HG02623 (cell line): ENCODE results near the gene DYRK1A.
"Not testable (repeated sequence)": the region's sequence is repeated elsewhere in the genome, so short reads cannot be mapped to it uniquely, and the experiment has no call there.

Experiments
- ATAC-seq: cut with Tn5 transposase; IDR thresholded peaks from one replicate; pipeline ENCODE4 v1.9.1; 2021; ENCODE audit warnings: moderate library complexity; ENCODE audit not compliant: unreplicated experiment

The DYRK1A gene

GRCh38 chr21:37546949-37547614 lies 180.5 kb downstream of the DYRK1A start:
- ATAC-seq, result no peak

GRCh38 chr21:37547615-37548200 lies 181.1 kb downstream of the DYRK1A start:
- ATAC-seq, result no peak

GRCh38 chr21:37548521-37548981 lies 182.0 kb downstream of the DYRK1A start:
- ATAC-seq, result no peak

GRCh38 chr21:37549730-37550129 lies 183.2 kb downstream of the DYRK1A start:
- ATAC-seq, result not testable (repeated sequence)

GRCh38 chr21:37550157-37550556 lies 183.6 kb downstream of the DYRK1A start:
- no peak for ATAC-seq

GRCh38 chr21:37550618-37551330 lies 184.2 kb downstream of the DYRK1A start:
- ATAC-seq, result no peak

- ATAC-seq, result no peak
Observed at GRCh38 chr21:37551331-37551992, 184.9 kb downstream of the DYRK1A start.

GRCh38 chr21:37551993-37552355 lies 185.4 kb downstream of the DYRK1A start:
- ATAC-seq, result no peak

- no peak for ATAC-seq
Observed at GRCh38 chr21:37552496-37553029, 186.0 kb downstream of the DYRK1A start.

- no peak for ATAC-seq
Observed at GRCh38 chr21:37553078-37553481, 186.5 kb downstream of the DYRK1A start.

GRCh38 chr21:37554661-37555379 lies 188.2 kb downstream of the DYRK1A start:
- no peak for ATAC-seq

- ATAC-seq, result no peak
Observed at GRCh38 chr21:37555672-37556261, 189.2 kb downstream of the DYRK1A start.

GRCh38 chr21:37557261-37557950 lies 190.8 kb downstream of the DYRK1A start:
- ATAC-seq, result peak; percentile 97

- no peak for ATAC-seq
Observed at GRCh38 chr21:37558676-37559211, 192.2 kb downstream of the DYRK1A start.

- no peak for ATAC-seq
Observed at GRCh38 chr21:37560385-37560784, 193.8 kb downstream of the DYRK1A start.

- no peak for ATAC-seq
Observed at GRCh38 chr21:37561506-37561905, 194.9 kb downstream of the DYRK1A start.

- ATAC-seq, result no peak
Observed at GRCh38 chr21:37561941-37562919, 195.7 kb downstream of the DYRK1A start.

GRCh38 chr21:37562920-37563640 lies 196.5 kb downstream of the DYRK1A start:
- peak; percentile 4 for ATAC-seq
